Measurements from ENCODE around the gene LRMDA.

The LRMDA gene

GRCh38 chr10:75425291-75426079, 5.9 kb upstream of the LRMDA start:
- no peak overlapping the region for H3K4me3 ChIP-seq (ENCODE audit: low read depth, low read length)
- no peak for TF ChIP-seq CTCF (IDR thresholded peaks at IDR 0.05; ENCODE audit: control insufficient read depth, extremely low read depth, insufficient read depth)
- DNase-seq (ENCODE audit: low read depth): no peak

- DNase-seq (ENCODE audit: low read depth): no peak
- no peak for TF ChIP-seq CTCF (IDR thresholded peaks at IDR 0.05; ENCODE audit: control insufficient read depth, extremely low read depth, insufficient read depth)
- no peak overlapping the region for H3K4me3 ChIP-seq (ENCODE audit: low read depth, low read length)
These were observed 4.5 kb upstream of the LRMDA start for GRCh38 chr10:75426880-75427279.

- TF ChIP-seq CTCF (IDR thresholded peaks at IDR 0.05; ENCODE audit: control insufficient read depth, extremely low read depth, insufficient read depth): no peak
- no peak for DNase-seq (ENCODE audit: low read depth)
- H3K4me3 ChIP-seq (ENCODE audit: low read depth, low read length): no peak overlapping the region
These were observed 3.5 kb upstream of the LRMDA start for GRCh38 chr10:75427951-75428350.

- no peak overlapping the region for H3K4me3 ChIP-seq (ENCODE audit: low read depth, low read length)
- DNase-seq (ENCODE audit: low read depth): no peak
- TF ChIP-seq CTCF (IDR thresholded peaks at IDR 0.05; ENCODE audit: control insufficient read depth, extremely low read depth, insufficient read depth): no peak
These were observed 2.8 kb upstream of the LRMDA start for GRCh38 chr10:75428434-75429158.

- H3K4me3 ChIP-seq (ENCODE audit: low read depth, low read length): no peak overlapping the region
- DNase-seq (ENCODE audit: low read depth): no peak
- no peak for TF ChIP-seq CTCF (IDR thresholded peaks at IDR 0.05; ENCODE audit: control insufficient read depth, extremely low read depth, insufficient read depth)
These were observed 2.1 kb upstream of the LRMDA start for GRCh38 chr10:75429159-75429827.

- no peak overlapping the region for H3K4me3 ChIP-seq (ENCODE audit: low read depth, low read length)
- no peak for TF ChIP-seq CTCF (IDR thresholded peaks at IDR 0.05; ENCODE audit: control insufficient read depth, extremely low read depth, insufficient read depth)
- DNase-seq (ENCODE audit: low read depth): no peak
These were observed 1.2 kb upstream of the LRMDA start for GRCh38 chr10:75430000-75430763.

Data from LNCaP clone FGC (cell line).